Naive thymus-derived CD8-positive, alpha-beta T cell (primary cell): Measurements from ENCODE around the gene TCEAL7. TPM values are rescaled to one million over a fixed set of nuclear protein-coding genes. Genes with fewer than 3 reads are reported as not detected.
A peak's percentile ranks its signal among the peaks of the same experiment; 100 is the strongest.
"Not testable (repeated sequence)": the region's sequence is repeated elsewhere in the genome, so short reads cannot be mapped to it uniquely, and the experiment has no call there.

ENCODE experiments used
- ATAC-seq, 2 donors: fragments of 150-1000 bp; cut with Tn5 transposase in 1 of 2; sonication (Bioruptor Pico), chemical (Tn5 transposase) in 1 of 2; 1 replicate in 1 of 2; 2 replicates in 1 of 2; pipeline ENCODE4 v1.10.0; 2021; ENCODE audit warnings: mild to moderate bottlenecking in 2 of 2, moderate library complexity in 2 of 2
- POLR2A ChIA-PET: fragments of 350-600 bp; sonication (Branson Sonifier 250); formaldehyde crosslinking; loops from one replicate; lab custom pipeline; 2021; ENCODE audit warnings: antibody characterized with exemption; lab: Charles Lee
- DNase-seq, 10 donors: peaks; one replicate each; pipeline versions ENCODE4 v3.0.0 to v3.0.0-alpha.2; 2020 to 2022
- H3K27ac Mint-ChIP-seq, 10 donors: one replicate each; pipeline ENCODE4 v1.8.0; 2020 to 2022; ENCODE audit warnings: mild to moderate bottlenecking in 10 of 10, mixed read lengths in 10 of 10, moderate library complexity in 4 of 10, inconsistent platforms in 1 of 10
- H3K27me3 Mint-ChIP-seq, 5 donors: one replicate each; pipeline ENCODE4 v1.8.0; 2021 to 2022; ENCODE audit warnings: mixed read lengths in 5 of 5
- H3K36me3 Mint-ChIP-seq, 3 donors: one replicate each; pipeline ENCODE4 v1.8.0; 2020 to 2022; ENCODE audit warnings: mixed read lengths in 3 of 3, mild to moderate bottlenecking in 2 of 3, inconsistent platforms in 1 of 3
- H3K4me1 Mint-ChIP-seq, 4 donors: one replicate each; pipeline ENCODE4 v1.8.0; 2021 to 2022; ENCODE audit warnings: mixed read lengths in 4 of 4
- H3K4me3 Mint-ChIP-seq, 10 donors: one replicate each; pipeline ENCODE4 v1.8.0; 2020 to 2022; ENCODE audit warnings: mild to moderate bottlenecking in 10 of 10, mixed read lengths in 10 of 10, moderate library complexity in 6 of 10, inconsistent platforms in 1 of 10
- H3K9me3 Mint-ChIP-seq, 9 donors: one replicate each; pipeline ENCODE4 v1.8.0; 2020 to 2022; ENCODE audit warnings: mixed read lengths in 9 of 9, mild to moderate bottlenecking in 3 of 9, inconsistent platforms in 1 of 9, moderate library complexity in 1 of 9
- polyA plus RNA-seq, 3 donors: library from polyadenylated mRNA; unstranded; fragments of 300-500 nt; fragmentation: Illumina TruSeq; gene quantifications; one replicate each; pipeline ENCODE4 v1.2.3, GENCODE V29; 2021
- total RNA-seq, 8 experiments: library from RNA in 2 of 8; stranded (reverse) in 2 of 8; gene quantifications; one replicate each; pipeline ENCODE4 v1.2.3 and lab custom pipeline; 2021 to 2026

TCEAL7 gene, protein sequence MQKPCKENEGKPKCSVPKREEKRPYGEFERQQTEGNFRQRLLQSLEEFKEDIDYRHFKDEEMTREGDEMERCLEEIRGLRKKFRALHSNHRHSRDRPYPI
- total RNA-seq (not detected), polyA plus RNA-seq (not detected), total RNA-seq (lab: John Stamatoyannopoulos, UW) (0 to 0.09 (median 0) reads per million in 6 experiments)

DNA sequence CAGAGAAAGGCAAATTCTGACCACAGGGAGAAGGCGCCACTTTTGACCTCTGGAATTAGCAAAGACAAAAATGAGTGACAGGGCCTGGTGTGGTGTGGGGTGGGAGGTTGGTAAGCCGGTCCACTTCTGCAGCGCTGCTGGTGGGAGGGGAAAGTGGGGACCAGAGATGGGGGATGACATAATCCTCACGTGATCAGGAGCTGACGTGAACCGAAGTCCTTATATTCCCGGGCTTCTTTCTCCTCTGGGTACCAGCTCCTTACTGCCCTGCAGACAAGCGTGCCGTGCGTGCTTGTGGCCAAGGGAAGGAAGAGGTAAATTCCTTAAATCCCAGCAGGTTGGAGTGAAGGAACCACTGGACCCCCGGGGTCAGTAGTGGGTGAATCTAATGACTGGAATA, at the start of gene TCEAL7:
TSS of gene TCEAL7 (plus strand) at position 249 of the 400 bp plus-strand sequence. CDS start 1,165 bp downstream, outside the sequence.
- ATAC-seq (no peak), DNase-seq (no peak)
- H3K27me3 Mint-ChIP-seq: peaks cover 13 to 27% (median 23%) of the 10 kb centered on the region in 5 donors
- no peak within 1 kb of the TSS for H3K27ac Mint-ChIP-seq
- H3K36me3 Mint-ChIP-seq: no peaks in the 10 kb centered on the region
- POLR2A ChIA-PET: no interaction called here
- peaks cover 0 to 8% (median 3%) of the 10 kb centered on the region in 4 donors for H3K4me1 Mint-ChIP-seq
- H3K4me3 Mint-ChIP-seq: peak within 1 kb of the TSS in 2 of 10 donors; percentile 26 to 49
- H3K9me3 Mint-ChIP-seq: no peaks in the 10 kb centered on the region

DNA sequence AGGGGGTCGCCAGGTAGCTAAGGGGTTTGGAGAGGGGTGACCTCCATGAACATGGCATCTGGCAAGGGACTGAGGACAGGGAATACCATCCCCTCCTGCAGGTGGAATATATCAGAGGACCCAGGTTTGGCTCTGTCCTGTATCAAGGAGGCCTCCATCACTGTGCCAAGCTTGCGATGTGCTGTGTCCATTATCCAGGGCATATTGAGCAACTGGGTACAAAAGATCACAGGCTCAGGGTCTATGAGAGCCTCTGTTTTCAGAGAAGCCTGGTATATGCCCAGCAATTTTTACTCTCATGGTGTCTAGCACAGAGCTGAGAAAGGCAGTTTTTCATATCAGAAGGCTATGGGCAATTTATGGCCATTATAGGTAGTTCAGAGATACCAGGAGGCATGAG, 36.9 kb upstream of the TCEAL7 start:
- no peak for ATAC-seq
- POLR2A ChIA-PET: no interaction called here
- no peak overlapping the region for H3K27ac Mint-ChIP-seq
- no peaks in the 10 kb centered on the region for H3K4me1 Mint-ChIP-seq
- peaks cover 0 to 4% (median 0%) of the 10 kb centered on the region in 5 donors for H3K27me3 Mint-ChIP-seq
- DNase-seq: no peak
- peaks cover 0 to 6% (median 0%) of the 10 kb centered on the region in 3 donors for H3K36me3 Mint-ChIP-seq
- H3K4me3 Mint-ChIP-seq: no peak overlapping the region
- peaks cover 0 to 14% (median 0%) of the 10 kb centered on the region in 9 donors for H3K9me3 Mint-ChIP-seq

DNA sequence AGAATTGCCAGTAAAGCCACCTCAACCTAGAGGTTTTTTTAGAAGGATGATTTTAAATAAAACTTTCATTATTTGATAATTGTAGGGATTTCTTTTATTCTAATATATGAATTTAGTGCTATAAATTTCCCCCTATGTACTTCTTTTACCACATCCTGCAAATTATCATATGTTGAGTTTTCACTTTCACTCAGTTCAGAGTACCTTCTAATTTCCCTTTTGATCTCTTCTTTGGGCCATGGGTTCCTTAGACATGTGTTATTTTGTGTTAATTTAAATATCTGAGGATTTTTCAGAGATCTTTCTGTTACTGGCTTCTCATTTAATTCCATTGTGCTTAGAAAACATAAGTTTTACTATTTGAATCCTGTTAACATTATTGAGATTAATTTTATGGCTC, 25.3 kb upstream of the TCEAL7 start:
- ATAC-seq: no peak
- H3K27me3 Mint-ChIP-seq: no peaks in the 10 kb centered on the region
- no peak overlapping the region for H3K27ac Mint-ChIP-seq
- no peak for DNase-seq
- H3K36me3 Mint-ChIP-seq: peaks cover 5 to 12% (median 5%) of the 10 kb centered on the region in 3 donors
- no peak overlapping the region for H3K4me3 Mint-ChIP-seq
- peaks cover 1 to 9% (median 6%) of the 10 kb centered on the region in 4 donors for H3K4me1 Mint-ChIP-seq
- POLR2A ChIA-PET: no interaction called here
- H3K9me3 Mint-ChIP-seq: peaks cover 0 to 1% (median 0%) of the 10 kb centered on the region in 9 donors

DNA sequence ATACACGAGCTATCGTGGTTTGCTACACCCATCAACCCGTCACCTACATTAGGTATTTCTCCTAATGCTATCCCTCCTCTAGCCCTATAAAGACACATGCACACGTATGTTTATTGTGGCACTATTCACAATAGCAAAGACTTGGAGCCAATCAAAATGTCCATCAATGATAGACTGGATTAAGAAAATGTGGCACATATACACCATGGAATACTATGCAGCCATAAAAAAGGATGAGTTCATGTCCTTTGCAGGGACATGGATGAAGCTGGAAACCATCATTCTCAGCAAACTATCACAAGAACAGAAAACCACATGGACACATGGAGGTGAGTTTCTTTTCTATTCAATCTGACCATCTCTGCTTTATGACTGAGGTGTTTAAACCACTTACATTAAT, 24.4 kb upstream of the TCEAL7 start:
- ATAC-seq, H3K9me3 Mint-ChIP-seq, DNase-seq, H3K27ac Mint-ChIP-seq, H3K4me3 Mint-ChIP-seq, POLR2A ChIA-PET, H3K27me3 Mint-ChIP-seq: not testable (repeated sequence)
- H3K36me3 Mint-ChIP-seq: peaks cover 5 to 12% (median 5%) of the 10 kb centered on the region in 3 donors
- peaks cover 1 to 11% (median 8%) of the 10 kb centered on the region in 4 donors for H3K4me1 Mint-ChIP-seq

DNA sequence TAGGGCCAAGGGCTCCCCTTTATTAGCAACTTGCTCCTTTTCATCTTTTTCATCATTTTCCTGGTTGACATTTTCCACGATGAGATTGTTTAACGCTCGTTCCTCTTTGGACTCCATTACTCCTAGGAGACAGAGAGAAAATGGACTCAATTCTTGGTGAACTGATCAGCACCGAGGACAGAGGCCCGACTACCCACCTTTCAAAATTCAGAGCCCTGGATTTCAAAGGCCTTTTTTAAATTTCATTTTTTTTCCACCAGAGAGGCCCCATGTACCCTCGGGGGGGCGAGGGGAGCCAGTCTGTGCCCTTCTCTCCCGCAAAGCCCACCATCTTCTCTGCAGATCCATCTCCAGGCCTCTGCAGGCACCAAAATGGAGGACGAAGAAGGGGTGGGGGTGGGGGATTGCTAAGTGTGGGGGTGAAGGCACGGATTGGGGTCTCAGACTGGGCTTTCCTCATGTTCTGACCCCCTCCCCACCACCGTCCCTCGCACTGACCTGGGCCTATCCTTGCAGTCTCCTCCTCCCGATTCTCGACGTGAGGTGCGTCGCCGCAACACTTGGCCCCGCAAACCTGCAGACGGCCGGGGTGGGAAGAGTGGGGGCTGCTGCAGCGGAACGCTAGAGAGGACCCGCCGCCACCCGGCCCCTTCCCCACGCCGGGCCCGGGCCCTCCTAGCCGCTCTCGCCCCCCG, 20.0 kb upstream of the TCEAL7 start:
- POLR2A ChIA-PET: no interaction called here
- Mint-ChIP-seq H3K4me3 (peak overlapping the region; percentile 31 to 84 (median 68)), H3K27ac (peak overlapping the region in 5 of 10 donors; percentile 16 to 92 (median 40)), H3K9me3 (peaks cover 0 to 1% (median 0%) of the 10 kb centered on the region in 9 donors), H3K4me1 (peaks cover 3 to 11% (median 5%) of the 10 kb centered on the region in 4 donors), H3K27me3 (no peaks in the 10 kb centered on the region), H3K36me3 (peaks cover 5 to 12% (median 5%) of the 10 kb centered on the region in 3 donors)
- peak; percentile 12 to 13 for ATAC-seq
- DNase-seq: peak in 7 of 10 donors; percentile 2 to 28 (median 6)

DNA sequence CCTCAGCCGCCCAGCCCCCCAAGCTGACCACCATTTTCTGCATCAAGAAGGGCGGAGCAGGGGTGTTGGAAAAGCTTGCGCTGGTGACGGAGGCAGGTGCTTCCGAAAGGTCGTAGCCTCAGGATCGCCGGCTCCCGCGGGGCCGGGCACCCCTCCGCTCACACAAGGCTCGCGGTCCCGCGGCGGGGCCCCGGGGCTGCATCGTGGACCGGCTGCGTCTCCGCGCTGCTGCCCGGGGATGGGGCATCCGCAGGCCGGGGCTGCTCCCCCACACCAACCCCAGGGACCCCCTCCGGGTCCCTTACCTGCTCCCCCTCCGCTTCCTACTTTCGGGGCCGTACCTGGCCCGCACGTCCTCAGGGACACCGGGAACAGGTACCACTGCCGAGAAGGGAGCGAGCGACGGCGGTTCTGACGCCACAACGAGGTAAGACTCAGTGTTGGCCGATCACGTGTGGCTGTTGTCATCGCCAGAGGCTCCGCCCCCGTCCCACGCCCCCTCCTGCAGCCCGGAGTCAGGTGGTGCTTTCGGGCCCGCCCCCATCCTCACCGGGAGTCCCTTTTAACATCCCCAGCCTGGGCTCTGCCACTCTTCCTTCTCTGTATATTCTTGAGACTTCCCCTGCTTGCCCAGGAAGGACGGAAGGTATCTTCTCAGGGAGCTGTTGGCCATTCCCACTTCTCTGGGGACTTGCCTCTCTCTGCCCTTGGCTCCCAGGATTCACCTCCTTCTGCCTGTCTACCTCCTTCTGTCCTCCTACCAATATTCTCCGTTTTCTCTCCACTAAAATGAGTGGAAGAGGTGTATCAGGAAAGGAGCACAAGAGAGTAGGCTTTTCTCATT, 19.3 kb upstream of the TCEAL7 start, which contains the start of gene BEX2:
TSS of gene BEX2 (minus strand) at position 436 of the 844 bp plus-strand sequence. CDS start 1,014 bp downstream, outside the sequence.
- Mint-ChIP-seq H3K4me1 (peaks cover 3 to 11% (median 5%) of the 10 kb centered on the region in 4 donors), H3K36me3 (peaks cover 5 to 12% (median 5%) of the 10 kb centered on the region in 3 donors), H3K9me3 (peaks cover 0 to 1% (median 0%) of the 10 kb centered on the region in 9 donors), H3K27ac (peak within 1 kb of the TSS; percentile 41 to 94 (median 88)), H3K27me3 (no peaks in the 10 kb centered on the region), H3K4me3 (peak within 1 kb of the TSS; percentile 75 to 89 (median 80))
- POLR2A ChIA-PET: interaction anchor here (1.2 kb wide), 1 partner anchor 95 kb away, joined by 3 read pairs; the partner anchor contains the start of gene BEX4
- ATAC-seq (peak; percentile 97), DNase-seq (peak; percentile 66 to 93 (median 83))

DNA sequence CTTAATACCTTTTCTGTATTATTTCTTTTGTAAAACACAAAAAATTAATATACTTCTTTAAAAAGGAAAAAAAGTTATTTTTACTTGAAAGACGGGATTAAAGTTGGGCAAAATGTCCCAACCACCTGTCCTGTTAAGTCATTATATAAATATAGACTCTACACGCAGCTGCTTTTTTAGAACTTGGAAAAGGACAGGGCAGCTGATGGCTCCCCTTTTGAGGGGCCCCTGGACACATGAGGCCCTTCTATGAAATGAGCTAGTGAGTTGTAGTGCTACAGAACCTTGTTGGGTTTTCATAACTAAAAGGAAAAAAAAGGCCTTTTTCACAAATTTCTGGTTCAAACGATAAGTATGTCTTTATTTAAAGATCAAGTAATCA, 18.6 kb upstream of the TCEAL7 start:
- no peaks in the 10 kb centered on the region for H3K27me3 Mint-ChIP-seq
- peak overlapping the region in 1 of 10 donors; percentile 51 for H3K27ac Mint-ChIP-seq
- POLR2A ChIA-PET: interaction anchor here (1.2 kb wide), 1 partner anchor 96 kb away, joined by 3 read pairs; the partner anchor contains the start of gene BEX4
- no peaks in the 10 kb centered on the region for H3K9me3 Mint-ChIP-seq
- DNase-seq (no peak), ATAC-seq (no peak)
- H3K4me3 Mint-ChIP-seq: peak overlapping the region in 9 of 10 donors; percentile 77 to 89 (median 81)
- peaks cover 5 to 12% (median 5%) of the 10 kb centered on the region in 3 donors for H3K36me3 Mint-ChIP-seq
- peaks cover 3 to 11% (median 5%) of the 10 kb centered on the region in 4 donors for H3K4me1 Mint-ChIP-seq

DNA sequence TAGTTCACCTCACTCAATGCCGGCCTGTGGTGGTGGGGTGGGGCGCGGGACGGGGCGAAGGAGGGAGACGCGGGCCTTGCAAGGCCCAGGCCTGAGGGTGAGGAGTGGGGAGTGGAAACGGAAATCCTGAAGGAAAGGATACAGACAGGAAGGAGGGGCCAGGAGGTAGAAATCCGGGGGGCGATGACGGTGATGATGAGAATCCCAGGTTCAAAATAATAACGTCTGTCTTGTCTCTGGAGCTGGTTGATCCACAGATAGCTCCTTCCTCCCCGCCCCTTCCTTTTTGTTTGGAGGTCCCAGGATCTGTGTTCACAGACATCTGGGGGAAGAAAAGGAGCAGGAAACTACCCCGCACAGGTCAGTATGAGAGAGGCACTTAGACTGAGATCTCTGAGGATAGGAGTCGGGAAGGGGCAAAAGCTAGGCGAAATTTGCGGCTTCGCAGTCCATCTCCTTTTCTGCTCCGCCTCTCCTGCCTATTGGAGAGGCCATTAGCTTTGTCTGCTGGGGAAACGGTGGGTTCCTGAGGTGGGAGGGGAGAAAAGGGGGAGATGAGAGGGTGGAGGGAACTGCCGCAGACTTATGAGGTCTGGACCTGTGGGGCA, 746 bp downstream of the TCEAL7 start:
- H3K36me3 Mint-ChIP-seq: no peaks in the 10 kb centered on the region
- no peaks in the 10 kb centered on the region for H3K9me3 Mint-ChIP-seq
- H3K4me3 Mint-ChIP-seq: peak overlapping the region in 1 of 10 donors; percentile 26
- H3K27me3 Mint-ChIP-seq: peaks cover 13 to 27% (median 23%) of the 10 kb centered on the region in 5 donors
- POLR2A ChIA-PET: no interaction called here
- ATAC-seq (no peak), DNase-seq (no peak)
- H3K27ac Mint-ChIP-seq: no peak overlapping the region
- peaks cover 0 to 8% (median 3%) of the 10 kb centered on the region in 4 donors for H3K4me1 Mint-ChIP-seq

DNA sequence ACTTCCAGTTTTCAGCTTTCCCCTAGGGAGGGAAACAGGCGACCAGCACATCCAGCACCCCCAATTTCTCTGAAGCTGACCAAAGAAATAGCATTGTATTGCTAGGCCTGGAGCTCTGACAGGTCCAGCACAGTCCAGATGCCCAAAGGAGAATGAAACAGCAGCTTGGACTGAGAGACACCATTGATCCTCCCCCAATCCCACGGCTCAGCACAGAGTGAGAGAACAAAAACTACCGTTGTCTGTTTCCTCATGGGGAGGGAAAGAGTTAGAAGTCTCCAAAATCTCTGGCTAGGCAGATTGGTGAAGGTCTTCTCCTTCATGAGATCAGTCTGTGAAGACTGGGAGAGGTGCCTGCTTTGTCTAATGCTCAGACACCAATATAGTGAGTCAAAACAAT, 8.6 kb downstream of the TCEAL7 start:
- Mint-ChIP-seq H3K4me1 (peaks cover 0 to 4% (median 1%) of the 10 kb centered on the region in 4 donors), H3K36me3 (no peaks in the 10 kb centered on the region), H3K4me3 (no peak overlapping the region), H3K27ac (no peak overlapping the region), H3K27me3 (peaks cover 0 to 7% (median 0%) of the 10 kb centered on the region in 5 donors), H3K9me3 (no peaks in the 10 kb centered on the region)
- ATAC-seq: no peak
- no peak for DNase-seq
- POLR2A ChIA-PET: no interaction called here

DNA sequence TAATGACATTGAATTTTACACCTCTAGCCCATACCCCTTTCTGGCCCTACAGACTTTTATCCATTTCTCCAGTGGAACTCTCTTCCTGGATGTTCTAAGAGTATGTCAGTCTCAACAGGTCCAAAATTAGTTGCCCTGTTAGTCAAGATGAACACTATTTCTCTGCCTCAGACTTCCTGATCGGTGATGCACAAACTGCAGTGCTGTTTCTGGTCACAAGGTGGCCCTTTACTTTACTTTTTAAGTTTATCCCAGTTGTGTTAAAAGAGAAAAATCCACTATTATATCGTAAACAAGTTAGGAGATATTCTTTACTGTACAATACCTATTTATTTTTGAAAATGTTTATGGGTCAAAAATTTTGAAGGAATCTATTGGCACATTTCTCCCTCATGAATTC, 13.1 kb downstream of the TCEAL7 start:
- no peak overlapping the region for H3K4me3 Mint-ChIP-seq
- no peak overlapping the region for H3K27ac Mint-ChIP-seq
- POLR2A ChIA-PET: no interaction called here
- H3K27me3 Mint-ChIP-seq: peaks cover 0 to 6% (median 0%) of the 10 kb centered on the region in 5 donors
- peaks cover 0 to 4% (median 1%) of the 10 kb centered on the region in 4 donors for H3K4me1 Mint-ChIP-seq
- peaks cover 0 to 2% (median 0%) of the 10 kb centered on the region in 9 donors for H3K9me3 Mint-ChIP-seq
- no peaks in the 10 kb centered on the region for H3K36me3 Mint-ChIP-seq
- peak in 8 of 10 donors; percentile 6 to 62 (median 31) for DNase-seq
- ATAC-seq: peak; percentile 59 to 62

DNA sequence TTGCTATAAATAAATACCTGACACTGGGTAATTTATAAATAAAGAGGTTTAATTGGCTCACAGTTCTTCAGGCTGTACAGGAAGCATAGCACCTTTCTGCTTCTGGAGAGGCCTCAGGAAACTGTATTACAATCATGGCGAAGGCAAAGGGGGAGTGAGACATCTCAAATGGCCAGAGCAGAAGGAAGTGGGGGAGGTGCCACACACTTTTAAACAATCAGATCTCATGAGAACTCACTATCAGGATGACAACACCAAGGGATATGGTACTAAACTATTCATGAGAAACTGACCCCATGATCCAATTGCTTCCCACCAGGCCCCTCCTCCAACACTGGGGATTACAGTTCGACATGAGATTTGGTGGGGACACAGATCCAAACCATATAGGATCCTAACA, 14.6 kb downstream of the TCEAL7 start:
- no peak overlapping the region for H3K4me3 Mint-ChIP-seq
- DNase-seq: no peak
- peaks cover 0 to 17% (median 2%) of the 10 kb centered on the region in 5 donors for H3K27me3 Mint-ChIP-seq
- no peaks in the 10 kb centered on the region for H3K36me3 Mint-ChIP-seq
- ATAC-seq: no peak
- no peak overlapping the region for H3K27ac Mint-ChIP-seq
- peaks cover 0 to 4% (median 1%) of the 10 kb centered on the region in 4 donors for H3K4me1 Mint-ChIP-seq
- H3K9me3 Mint-ChIP-seq: peaks cover 0 to 2% (median 0%) of the 10 kb centered on the region in 9 donors
- POLR2A ChIA-PET: no interaction called here
